Spleen (tissue), 7 donors: ENCODE measurements around the gene C2CD2L.

ENCODE experiments used
- CTCF ChIP-seq, 11 experiments: fragments of 200-600 bp in 7 of 11; fragments of 450-650 bp in 4 of 11; sonication (generic) in 4 of 11; IDR thresholded peaks in 8 of 11; conservative IDR thresholded peaks in 3 of 11; 1 replicate in 7 of 11; 2 replicates in 4 of 11; pipeline versions ENCODE4 v1.4.0 to v1.8.0; 2016 to 2021; ENCODE audit warnings: antibody characterized with exemption in 11 of 11, inconsistent platforms in 4 of 11, mild to moderate bottlenecking in 1 of 11
- POLR2A ChIP-seq, 3 donors: fragments of 450-650 bp; IDR thresholded peaks; one replicate each; pipeline ENCODE4 v1.5.1; 2017; ENCODE audit warnings: antibody characterized with exemption in 3 of 3, mild to moderate bottlenecking in 1 of 3
- donor health status: DM: no; HTN: no; CAD: no; lungs with moderate emphysema.
- donor health status: DM: no; HTN: no; CAD: no.
- donor health status: DM: no; HTN: no; CAD: no.

DNA sequence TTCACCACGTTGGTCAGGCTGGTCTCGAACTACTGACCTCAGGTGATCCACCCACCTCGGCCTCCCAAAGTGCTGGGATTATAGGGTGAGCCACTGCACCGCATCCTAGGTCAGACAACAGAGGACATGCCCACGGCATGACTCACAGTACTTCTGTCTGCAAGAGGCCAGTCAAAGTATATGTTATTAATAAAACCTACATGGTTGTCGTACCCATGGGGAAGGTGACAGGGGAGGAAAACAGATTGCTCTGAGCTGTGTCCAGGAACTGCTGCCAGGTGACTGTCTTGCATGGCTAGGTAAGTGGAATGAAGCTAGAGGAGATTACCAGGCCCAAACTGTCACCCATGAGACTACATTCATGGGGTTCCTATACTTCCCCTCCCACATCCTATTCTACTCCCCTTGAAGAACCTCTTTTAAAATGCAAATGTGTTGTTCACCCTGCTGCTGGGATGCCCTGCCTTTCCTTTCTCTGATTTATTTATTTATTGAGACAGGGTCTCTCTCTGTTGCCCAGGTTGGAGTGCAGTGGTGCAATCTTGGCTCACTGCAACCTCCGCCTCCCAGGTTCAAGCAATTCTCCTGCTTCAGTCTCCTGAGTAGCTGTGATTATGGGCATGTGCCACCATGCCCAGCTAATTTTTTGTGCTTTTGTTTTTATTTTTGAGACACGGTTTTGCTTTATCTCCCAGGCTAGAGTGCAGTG lies 59.4 kb downstream of the C2CD2L start:
- TF ChIP-seq CTCF (IDR thresholded peaks at IDR 0.05 in 8 of 11, conservative IDR thresholded peaks at IDR 0.05 in 3 of 11) (no peak), POLR2A (IDR thresholded peaks at IDR 0.05) (no peak)
